Measurements from ENCODE around the gene CASZ1. TPM values are rescaled to one million over a fixed set of nuclear protein-coding genes. Genes with fewer than 3 reads are reported as not detected.

The CASZ1 gene
- total RNA-seq, 1 experiment from 2014 or later: 11.7 TPM

GRCh38 chr1:10674700-10675609, 121.5 kb downstream of the CASZ1 start:
- Mint-ChIP-seq H3K27ac (no peak overlapping the region), H3K4me3 (no peak overlapping the region), H3K36me3 (no peaks in the 10 kb centered on the region), H3K4me1 (peaks cover 39% of the 10 kb centered on the region), H3K27me3 (ENCODE audit: low read depth) (no peaks in the 10 kb centered on the region; the same call in 1 of the 2 replicates), H3K9me3 (no peaks in the 10 kb centered on the region)
- TF ChIP-seq NFATC4 (CRISPR knock-in tag; IDR thresholded peaks at IDR 0.05): no peak
- no peak for TF ChIP-seq ATF3 (CRISPR knock-in tag; conservative IDR thresholded peaks at IDR 0.05)
- no peak for TF ChIP-seq ZNF416 (CRISPR knock-in tag; IDR thresholded peaks at IDR 0.05)
- TF ChIP-seq E2F4 (CRISPR knock-in tag; IDR thresholded peaks at IDR 0.05; ENCODE audit: borderline replicate concordance, low read depth): no peak
- TF ChIP-seq SOX15 (CRISPR knock-in tag; IDR thresholded peaks at IDR 0.05): no peak
- TF ChIP-seq FOXP1 (CRISPR knock-in tag; IDR thresholded peaks at IDR 0.05; ENCODE audit: borderline replicate concordance): no peak
- TF ChIP-seq MAX (CRISPR knock-in tag; IDR thresholded peaks at IDR 0.05): no peak
- TF ChIP-seq ZNF396 (CRISPR knock-in tag; IDR thresholded peaks at IDR 0.05; ENCODE audit: borderline replicate concordance): no peak
- no peak for TF ChIP-seq ZNF263 (CRISPR knock-in tag; IDR thresholded peaks at IDR 0.05; ENCODE audit: low read depth)
- no peak for TF ChIP-seq E2F1 (CRISPR knock-in tag; IDR thresholded peaks at IDR 0.05)
- no peak for TF ChIP-seq ZNF138 (CRISPR knock-in tag; conservative IDR thresholded peaks at IDR 0.05)
- no peak for TF ChIP-seq OVOL2 (CRISPR knock-in tag; IDR thresholded peaks at IDR 0.05; ENCODE audit: borderline replicate concordance)
- no peak for TF ChIP-seq JAZF1 (CRISPR knock-in tag; IDR thresholded peaks at IDR 0.05)
- TF ChIP-seq SMAD3 (CRISPR knock-in tag; IDR thresholded peaks at IDR 0.05; ENCODE audit: borderline replicate concordance): no peak
- DNase-seq (ENCODE audit: low spot score): no peak
- ATAC-seq: no peak
- POLR2A ChIA-PET: no interaction called here
- CTCF ChIA-PET: no interaction called here

GRCh38 chr1:10674222-10674621, 122.2 kb downstream of the CASZ1 start:
- Mint-ChIP-seq H3K4me1 (peaks cover 32% of the 10 kb centered on the region), H3K9me3 (no peaks in the 10 kb centered on the region), H3K36me3 (no peaks in the 10 kb centered on the region), H3K27me3 (ENCODE audit: low read depth) (no peaks in the 10 kb centered on the region; the same call in 1 of the 2 replicates), H3K4me3 (no peak overlapping the region), H3K27ac (no peak overlapping the region)
- ChIA-PET CTCF (no interaction called here), POLR2A (no interaction called here)
- no peak for DNase-seq (ENCODE audit: low spot score)
- no peak for ATAC-seq
- TF ChIP-seq ZNF219 (CRISPR knock-in tag; IDR thresholded peaks at IDR 0.05; ENCODE audit: borderline replicate concordance): no peak
- no peak for TF ChIP-seq HMGXB4 (CRISPR knock-in tag; IDR thresholded peaks at IDR 0.05)
- no peak for TF ChIP-seq FOXP4 (CRISPR knock-in tag; IDR thresholded peaks at IDR 0.05)
- no peak for TF ChIP-seq TCF7 (CRISPR knock-in tag; IDR thresholded peaks at IDR 0.05; ENCODE audit: low read depth)
- TF ChIP-seq GTF2I (CRISPR knock-in tag; conservative IDR thresholded peaks at IDR 0.05): no peak
- no peak for TF ChIP-seq SMAD4 (CRISPR knock-in tag; IDR thresholded peaks at IDR 0.05)
- TF ChIP-seq PRRX2 (CRISPR knock-in tag; IDR thresholded peaks at IDR 0.05): no peak
- no peak for TF ChIP-seq HMGA2 (CRISPR knock-in tag; IDR thresholded peaks at IDR 0.05)
- no peak for TF ChIP-seq OVOL2 (CRISPR knock-in tag; IDR thresholded peaks at IDR 0.05; ENCODE audit: borderline replicate concordance)
- TF ChIP-seq ATF6 (CRISPR knock-in tag; IDR thresholded peaks at IDR 0.05): no peak
- no peak for TF ChIP-seq SOX15 (CRISPR knock-in tag; IDR thresholded peaks at IDR 0.05)
- no peak for TF ChIP-seq TP53 (CRISPR knock-in tag; IDR thresholded peaks at IDR 0.05)
- TF ChIP-seq ZBTB21 (CRISPR knock-in tag; IDR thresholded peaks at IDR 0.05; ENCODE audit: borderline replicate concordance): no peak
- TF ChIP-seq TEAD4 (CRISPR knock-in tag; IDR thresholded peaks at IDR 0.05): no peak

Data from WTC11 (cell line).